Skin of body (tissue), 2 donors: ENCODE measurements around the gene OR5C1. TPM values are rescaled to one million over a fixed set of nuclear protein-coding genes. Genes with fewer than 3 reads are reported as not detected.
"Not testable (repeated sequence)": the region's sequence is repeated elsewhere in the genome, so short reads cannot be mapped to it uniquely, and the experiment has no call there.

Experiments used
- DNase-seq: peaks from one replicate; lab custom pipeline; 2025; lab: John Stamatoyannopoulos, UW
- total RNA-seq: library from RNA; depleted of rRNA; stranded (reverse); fragments of >200 nt; gene quantifications from one replicate; pipeline ENCODE4 v1.2.3, GENCODE V29; 2014

Gene OR5C1
- not detected for total RNA-seq

GRCh38 chr9:122788831-122789230 is at the start of gene OR5C1:
Gene OR5C1, plus strand, starts transcription at chr9:122788933. Its CDS starts 0 bp downstream, at chr9:122788933.
- no peak for DNase-seq

GRCh38 chr9:122742003-122742402 is 46.7 kb upstream of the OR5C1 start, which contains the start of gene OR1L6:
Gene OR1L6, plus strand, starts transcription at chr9:122742303. Its CDS starts 7,545 bp downstream, at chr9:122749848.
- no peak for DNase-seq

GRCh38 chr9:122754825-122755224 is 33.9 kb upstream of the OR5C1 start:
- DNase-seq, result no peak

GRCh38 chr9:122767817-122768216 is 20.9 kb upstream of the OR5C1 start:
- DNase-seq, result no peak

GRCh38 chr9:122777052-122777451 is 11.7 kb upstream of the OR5C1 start:
- DNase-seq, result no peak

GRCh38 chr9:122777935-122778627 is 10.7 kb upstream of the OR5C1 start:
- DNase-seq, result no peak

- no peak for DNase-seq
Observed at GRCh38 chr9:122779181-122779580, 9.6 kb upstream of the OR5C1 start.

- DNase-seq, result no peak
Observed at GRCh38 chr9:122780026-122780425, 8.7 kb upstream of the OR5C1 start.

GRCh38 chr9:122781671-122782070 is 7.1 kb upstream of the OR5C1 start:
- no peak for DNase-seq

- no peak for DNase-seq
Observed at GRCh38 chr9:122785269-122785668, 3.5 kb upstream of the OR5C1 start.

GRCh38 chr9:122786338-122786737 is 2.4 kb upstream of the OR5C1 start:
- DNase-seq, result no peak

- DNase-seq, result no peak
Observed at GRCh38 chr9:122789256-122790046, 718 bp downstream of the OR5C1 start.

- DNase-seq, result no peak
Observed at GRCh38 chr9:122791872-122792669, 3.3 kb downstream of the OR5C1 start.

- no peak for DNase-seq
Observed at GRCh38 chr9:122797316-122798063, 8.8 kb downstream of the OR5C1 start.

GRCh38 chr9:122800066-122801060 is 11.6 kb downstream of the OR5C1 start, which contains the start of gene OR1K1:
Gene OR1K1, plus strand, starts transcription at chr9:122800123. Its CDS starts 0 bp downstream, at chr9:122800123.
- no peak for DNase-seq

- no peak for DNase-seq
Observed at GRCh38 chr9:122806661-122807060, 17.9 kb downstream of the OR5C1 start.

GRCh38 chr9:122807271-122807900 is 18.7 kb downstream of the OR5C1 start:
- DNase-seq, result no peak

GRCh38 chr9:122808141-122808540 is 19.4 kb downstream of the OR5C1 start:
- no peak for DNase-seq

GRCh38 chr9:122809261-122809660 is 20.5 kb downstream of the OR5C1 start:
- DNase-seq, result not testable (repeated sequence)
